HPDE6-E6E7 (cell line): ENCODE results near the gene ATP8A1.

Experiments
- DNase-seq: peaks from one replicate; pipeline ENCODE4 v3.0.0; 2011; ENCODE audit warnings: missing footprints; ENCODE audit errors: extremely low spot score

The ATP8A1 gene

DNA sequence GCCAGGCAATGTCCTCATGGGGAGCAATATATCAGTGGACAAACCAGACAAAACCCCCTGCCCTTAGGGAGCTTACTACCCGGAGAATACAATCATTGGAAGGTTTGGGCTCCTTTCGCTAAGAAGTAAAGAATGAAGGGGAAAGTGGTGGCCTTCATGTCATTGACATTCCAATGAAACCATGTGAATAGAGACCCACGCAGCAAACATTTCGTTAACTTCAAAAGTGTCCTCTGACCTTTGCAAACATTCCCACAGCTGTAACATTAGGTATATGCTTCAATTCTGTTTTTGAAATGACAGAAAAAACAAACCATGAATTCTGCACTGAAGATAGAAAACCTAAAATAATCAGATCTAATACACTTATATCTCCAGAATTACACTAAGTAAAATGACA is 7.0 kb downstream of the ATP8A1 start:
- DNase-seq = no peak

DNA sequence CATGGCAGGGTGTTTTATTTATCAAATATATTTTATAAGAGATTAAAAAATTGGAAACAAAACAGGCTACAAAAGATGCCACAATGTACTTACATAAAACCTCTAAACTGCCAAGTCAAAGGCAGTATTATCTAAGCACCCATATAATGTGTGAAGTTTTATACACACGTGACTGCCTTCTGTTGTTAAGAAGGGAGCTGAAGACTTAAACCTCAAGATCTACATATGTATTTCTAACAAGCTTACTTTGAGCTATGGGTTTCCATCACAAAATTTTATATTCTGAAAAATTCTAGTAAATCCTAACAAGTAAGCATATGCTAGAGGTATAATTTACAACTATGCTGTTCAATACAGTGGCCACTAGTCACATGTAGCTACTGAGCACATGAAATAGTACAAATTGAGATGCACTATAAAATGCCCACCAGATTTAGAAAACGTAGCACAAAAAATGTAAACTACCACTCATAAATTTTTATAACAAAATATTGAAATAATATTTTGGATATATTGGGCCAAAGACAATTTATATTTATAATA is 9.8 kb downstream of the ATP8A1 start:
- DNase-seq = no peak

DNA sequence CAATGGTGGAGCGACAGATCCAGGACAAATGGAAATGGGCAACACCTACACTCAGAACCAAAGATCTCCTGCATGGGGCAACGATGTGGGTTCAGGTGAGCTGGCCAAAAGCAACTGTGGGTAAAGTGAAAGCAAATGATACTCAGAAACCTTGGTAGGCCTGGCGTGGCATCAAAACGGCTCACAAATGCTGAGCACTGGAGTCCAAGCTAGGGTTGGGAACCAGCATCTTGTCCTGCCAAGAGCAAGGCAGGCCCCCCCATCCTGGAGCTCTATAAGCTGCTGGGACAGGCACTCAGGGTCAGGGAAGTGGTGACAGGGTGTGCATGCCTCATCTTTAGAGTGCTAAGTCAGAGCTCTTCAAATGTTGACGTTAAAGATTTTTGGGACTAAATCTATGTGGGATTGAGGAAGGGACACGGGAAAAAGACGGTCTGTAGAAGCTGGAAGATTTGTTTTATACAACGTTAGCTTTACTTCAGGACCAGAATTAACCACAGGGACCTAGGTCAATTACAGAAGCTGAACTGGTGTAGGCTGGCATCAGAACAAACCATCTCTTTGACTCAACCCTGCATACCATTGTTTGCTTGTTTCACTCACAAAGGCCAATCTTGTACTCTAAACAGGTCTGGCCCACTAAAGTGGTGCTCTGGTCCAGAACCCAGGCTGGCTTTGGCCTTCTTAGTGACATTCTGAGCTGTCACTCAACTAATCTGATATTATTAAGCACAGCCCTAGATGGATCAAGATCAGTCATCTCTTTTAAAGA is 10.7 kb downstream of the ATP8A1 start:
- no peak for DNase-seq

DNA sequence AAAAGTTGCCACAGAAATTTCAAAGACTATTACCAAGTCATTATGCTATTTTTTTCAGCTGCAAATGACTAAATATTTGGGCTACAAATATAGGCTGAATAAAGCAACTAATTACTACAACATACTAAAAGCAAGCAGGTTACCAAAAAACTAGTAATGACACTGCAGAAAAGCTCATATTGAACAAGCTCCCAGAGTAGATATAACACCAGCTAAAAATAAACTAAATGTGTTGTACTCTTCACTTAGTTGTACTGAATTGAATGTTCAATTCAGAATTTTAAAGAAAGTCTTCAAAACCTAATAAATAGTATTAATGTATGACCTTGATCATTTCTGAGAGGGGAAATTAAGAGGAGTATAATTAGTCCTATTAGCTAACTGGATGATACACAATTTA is 12.0 kb downstream of the ATP8A1 start:
- DNase-seq = no peak

DNA sequence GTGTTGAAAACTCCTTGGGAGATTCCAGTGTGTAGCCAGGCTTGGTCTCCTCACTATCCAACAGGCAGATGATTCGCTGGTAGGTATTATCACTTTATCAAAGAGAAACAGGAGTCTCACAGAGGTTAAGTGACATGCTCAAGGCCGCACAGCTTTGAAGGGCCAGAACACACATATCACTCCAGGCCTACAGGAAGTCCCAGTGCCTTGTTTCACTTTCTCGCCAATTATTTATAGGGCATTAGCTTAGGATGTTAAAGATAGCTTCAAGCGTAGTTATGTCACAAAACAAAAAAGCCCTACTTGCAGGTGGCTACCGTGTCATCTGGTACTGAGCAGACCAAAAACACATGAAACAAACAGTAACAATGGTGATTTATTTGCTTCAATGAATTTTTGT is 13.2 kb downstream of the ATP8A1 start:
- DNase-seq = no peak

DNA sequence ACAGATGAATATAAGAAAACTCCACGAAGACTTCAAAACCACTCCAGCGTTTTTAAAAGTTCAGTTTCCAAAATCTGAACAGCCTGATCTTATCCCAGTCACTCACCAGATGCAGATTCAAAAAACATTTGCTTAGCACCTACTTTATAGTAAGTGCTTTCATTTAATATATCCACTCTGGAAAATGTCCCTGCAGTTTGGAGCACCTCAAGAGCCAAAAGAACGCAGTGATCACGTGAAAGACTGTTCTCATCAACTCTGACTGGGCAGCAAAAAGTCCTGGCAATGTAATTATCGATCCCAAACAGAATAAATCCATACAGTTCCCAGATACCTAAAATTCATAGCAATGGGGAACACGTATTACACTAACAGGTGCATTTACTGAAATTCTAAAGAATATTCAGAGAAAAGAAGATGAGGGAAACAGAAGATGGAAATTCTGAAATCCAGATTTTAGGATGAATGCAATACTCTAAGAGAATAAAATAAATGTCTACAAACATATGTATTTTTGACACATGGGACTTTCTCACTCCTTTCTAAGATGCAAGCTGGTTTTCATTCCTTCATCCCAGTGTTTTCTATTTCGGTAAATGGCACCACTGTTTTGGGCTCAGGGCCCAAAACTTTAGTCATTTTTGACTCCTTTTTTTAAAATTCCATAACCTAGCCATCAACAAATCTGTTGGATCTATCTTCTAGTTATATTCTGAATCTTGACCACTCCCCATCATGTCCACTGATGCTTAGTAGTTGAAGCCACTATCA is 13.9 kb downstream of the ATP8A1 start:
- no peak for DNase-seq

DNA sequence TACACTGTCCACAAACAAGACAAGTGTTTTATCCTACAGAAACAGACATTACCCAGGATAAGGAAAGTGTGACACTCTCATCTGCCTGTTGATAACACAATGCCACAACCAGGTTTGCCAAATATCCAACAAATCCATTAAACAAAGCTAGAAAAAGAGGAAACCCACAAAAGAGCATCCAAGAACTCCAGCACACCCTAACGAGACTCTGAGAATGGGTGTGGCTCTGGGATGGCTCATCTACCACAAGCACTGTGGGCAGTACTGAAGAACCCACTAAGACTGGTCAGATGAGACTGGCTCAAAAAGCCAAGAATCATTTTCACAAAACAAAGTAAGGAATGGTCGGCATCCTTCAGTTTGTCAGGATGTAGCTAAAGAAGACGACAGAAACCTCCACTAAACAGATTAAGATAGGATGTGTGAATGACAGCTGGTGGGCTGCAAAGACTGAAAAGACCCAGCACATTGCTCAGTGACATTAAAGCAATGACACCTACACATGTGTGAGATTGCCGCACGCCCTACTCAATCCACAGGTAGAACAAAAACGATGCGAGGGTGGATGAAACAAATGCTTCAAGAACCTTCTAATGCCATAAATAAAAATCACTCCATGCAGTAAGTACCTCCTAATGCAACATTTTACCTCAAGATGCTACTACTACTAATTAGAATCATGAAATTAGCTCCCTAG is 14.7 kb downstream of the ATP8A1 start:
- no peak for DNase-seq

DNA sequence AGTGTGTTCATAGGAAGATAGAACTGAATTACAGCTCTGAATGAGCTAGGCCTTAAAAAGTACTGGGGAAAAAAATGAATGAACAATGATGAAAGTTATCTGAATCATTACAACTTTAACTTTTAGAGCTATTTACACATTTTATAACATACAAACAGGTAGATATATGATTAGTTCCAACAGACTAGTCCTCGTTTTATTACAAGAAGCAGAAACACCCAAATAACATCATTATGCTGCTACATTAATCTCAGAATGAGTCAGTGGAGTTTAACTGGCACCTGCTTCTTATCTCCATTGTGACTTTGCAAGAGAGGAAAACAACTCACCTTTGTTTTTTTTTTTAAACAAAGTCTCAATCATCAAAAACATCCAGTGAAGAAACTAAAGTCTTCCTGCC is 15.2 kb downstream of the ATP8A1 start:
- DNase-seq = no peak

DNA sequence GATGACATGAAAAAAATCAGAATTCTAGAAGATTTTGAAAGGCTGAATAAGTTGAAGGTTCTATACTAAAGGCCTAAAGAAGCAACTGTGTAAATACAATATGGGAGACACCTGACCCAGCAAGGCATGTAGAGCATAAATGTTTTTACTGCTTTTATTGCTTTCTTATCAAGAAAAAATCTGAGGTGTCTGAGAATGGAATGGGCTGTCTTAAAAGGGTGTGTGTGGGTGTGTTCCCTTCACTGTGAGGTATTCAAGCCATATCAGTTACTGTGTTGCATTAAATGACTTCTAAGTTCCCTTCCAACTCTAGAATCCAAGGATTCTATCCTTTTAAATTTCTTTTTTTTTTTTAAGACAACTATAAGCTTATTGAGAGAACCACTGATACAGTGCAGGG is 15.7 kb downstream of the ATP8A1 start:
- no peak for DNase-seq

DNA sequence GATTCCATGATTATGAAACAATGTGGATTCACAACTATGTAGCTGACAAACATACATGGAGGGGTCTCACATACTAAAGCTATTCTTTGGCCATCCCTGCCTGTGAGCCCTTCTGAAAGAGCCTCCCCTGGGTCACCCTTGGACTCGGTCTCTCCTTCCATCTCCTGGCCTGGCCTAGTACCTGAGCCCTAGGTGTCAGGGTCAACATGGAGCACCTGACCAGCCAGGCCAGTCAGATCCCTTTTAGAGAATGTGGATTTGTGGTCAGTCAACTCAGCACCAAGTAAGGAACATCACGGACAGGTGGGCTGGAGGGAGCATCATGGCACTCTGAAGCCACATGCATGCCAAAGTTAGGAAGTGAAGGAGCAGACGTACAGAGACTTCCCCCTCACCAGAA is 16.3 kb downstream of the ATP8A1 start:
- no peak for DNase-seq

DNA sequence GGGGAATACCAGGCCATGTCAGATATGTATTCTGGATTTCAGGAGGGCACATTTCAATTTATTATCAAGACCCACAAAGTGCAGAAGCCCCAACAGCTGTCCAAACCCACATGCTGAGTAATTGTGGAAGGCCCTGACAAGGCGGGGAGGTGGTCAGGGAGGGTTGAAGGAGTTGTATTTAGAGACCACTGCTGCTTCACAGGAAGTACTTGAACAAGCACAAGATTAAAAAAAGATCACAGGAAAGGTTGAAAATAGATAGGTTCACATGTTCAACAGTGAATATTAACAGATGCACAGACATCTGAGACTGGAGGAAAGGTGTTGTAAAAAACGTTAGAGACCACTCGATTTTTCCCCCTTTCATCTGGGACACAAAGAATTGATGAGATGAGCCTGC is 17.9 kb downstream of the ATP8A1 start:
- DNase-seq = no peak

DNA sequence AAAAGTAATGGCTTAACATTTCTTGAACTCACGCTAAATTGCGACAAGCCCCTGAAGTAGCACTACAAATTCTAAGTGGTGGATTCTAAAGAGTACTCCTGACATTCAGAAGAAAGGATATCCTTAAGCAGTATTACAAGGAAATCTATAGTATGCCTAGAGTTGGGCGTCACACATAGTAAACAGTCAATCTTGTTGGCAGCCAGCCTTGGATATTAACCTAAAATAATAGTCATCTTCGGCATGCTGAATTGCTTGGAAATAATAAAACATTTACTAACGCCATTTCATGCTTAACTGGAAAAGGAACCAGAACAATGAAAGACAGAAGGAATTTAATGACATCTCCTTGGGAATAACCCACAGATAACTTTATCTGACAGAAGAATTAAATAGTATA is 18.6 kb downstream of the ATP8A1 start:
- DNase-seq = no peak

DNA sequence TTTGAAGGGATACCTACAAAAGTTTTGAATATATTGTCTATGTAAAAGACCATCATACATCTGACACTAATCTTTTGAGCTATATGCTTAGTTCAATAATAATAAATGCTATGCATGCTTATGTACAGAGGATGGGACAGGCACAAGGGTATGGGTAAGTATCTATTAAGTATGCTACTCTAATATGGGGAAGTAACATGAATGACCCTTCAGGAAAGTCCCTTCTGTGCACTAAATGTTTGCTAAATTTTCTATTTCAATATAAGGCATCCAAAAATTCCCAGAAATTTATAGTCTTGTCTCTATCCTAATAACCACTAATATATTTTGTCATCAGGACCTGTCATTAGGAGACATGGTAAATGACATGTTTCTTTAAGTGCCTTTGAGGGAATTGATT is 19.0 kb downstream of the ATP8A1 start:
- no peak for DNase-seq

DNA sequence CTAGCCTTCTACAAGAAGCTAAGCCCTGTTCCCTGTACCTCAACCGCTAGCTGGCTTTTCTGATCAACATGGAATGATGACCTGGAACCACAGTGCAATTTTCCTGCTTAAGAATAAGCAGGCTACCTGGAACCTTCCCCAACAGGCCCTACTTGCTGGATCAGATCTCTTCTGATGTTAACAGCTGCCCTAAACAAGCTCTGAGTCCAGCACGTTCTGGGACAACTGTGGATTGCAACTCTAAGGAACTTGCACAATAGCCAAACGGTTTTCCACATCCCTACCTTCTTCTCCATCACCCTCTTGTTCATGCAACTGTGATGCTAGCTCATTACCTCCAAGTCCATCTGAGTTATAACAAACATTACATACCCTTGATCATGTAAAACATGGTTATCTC is 19.8 kb downstream of the ATP8A1 start:
- no peak for DNase-seq

DNA sequence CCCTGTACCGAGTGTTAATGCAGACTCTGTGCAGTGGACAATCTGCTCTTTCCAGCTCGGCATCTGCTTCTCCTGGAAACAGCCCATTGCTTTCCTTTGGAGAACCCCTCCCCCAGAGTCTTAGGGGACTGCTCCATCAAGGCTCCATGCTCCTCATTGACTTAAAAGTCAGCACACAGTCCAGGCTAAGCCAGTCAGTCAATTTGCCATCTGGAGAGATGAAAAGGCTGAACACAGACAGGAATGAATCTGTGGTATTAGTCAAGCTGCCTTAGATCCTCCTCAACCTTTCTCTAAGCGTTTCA is 20.3 kb downstream of the ATP8A1 start:
- no peak for DNase-seq

DNA sequence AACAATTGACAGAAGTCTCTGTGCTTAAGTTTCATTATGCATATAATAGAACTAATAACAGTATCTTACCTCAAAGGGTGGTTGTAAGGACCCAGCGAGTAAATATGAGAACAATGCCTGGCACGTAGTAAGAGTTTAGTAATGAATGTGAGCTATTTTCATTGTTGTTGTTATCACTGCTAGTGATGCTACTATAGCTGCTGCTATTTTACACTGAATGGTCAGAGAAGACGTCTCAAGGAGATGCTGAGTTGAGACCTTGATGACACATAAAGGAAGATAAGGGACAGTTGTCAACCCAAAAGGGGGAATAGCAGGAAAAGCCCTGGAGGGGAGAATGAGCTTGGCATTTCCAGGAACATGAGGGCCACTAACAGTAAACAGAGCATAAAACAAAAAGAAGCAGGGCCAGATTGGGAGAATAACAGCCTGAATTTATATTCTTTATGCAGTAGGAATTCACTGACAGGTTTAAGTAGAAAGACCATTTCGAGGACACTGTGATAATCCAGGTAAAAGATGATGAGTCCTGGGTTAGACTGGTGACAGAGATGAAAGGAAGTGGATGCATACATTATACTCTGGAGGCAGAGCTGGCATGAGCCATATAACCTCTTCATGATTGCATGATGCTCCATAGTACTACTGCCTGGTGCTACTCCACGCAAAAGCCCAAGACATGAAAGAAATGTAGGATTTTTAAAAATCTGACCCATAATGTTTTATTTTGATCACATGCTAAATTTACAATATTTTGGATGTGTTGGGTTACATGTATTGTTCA is 23.1 kb downstream of the ATP8A1 start:
- DNase-seq = no peak

DNA sequence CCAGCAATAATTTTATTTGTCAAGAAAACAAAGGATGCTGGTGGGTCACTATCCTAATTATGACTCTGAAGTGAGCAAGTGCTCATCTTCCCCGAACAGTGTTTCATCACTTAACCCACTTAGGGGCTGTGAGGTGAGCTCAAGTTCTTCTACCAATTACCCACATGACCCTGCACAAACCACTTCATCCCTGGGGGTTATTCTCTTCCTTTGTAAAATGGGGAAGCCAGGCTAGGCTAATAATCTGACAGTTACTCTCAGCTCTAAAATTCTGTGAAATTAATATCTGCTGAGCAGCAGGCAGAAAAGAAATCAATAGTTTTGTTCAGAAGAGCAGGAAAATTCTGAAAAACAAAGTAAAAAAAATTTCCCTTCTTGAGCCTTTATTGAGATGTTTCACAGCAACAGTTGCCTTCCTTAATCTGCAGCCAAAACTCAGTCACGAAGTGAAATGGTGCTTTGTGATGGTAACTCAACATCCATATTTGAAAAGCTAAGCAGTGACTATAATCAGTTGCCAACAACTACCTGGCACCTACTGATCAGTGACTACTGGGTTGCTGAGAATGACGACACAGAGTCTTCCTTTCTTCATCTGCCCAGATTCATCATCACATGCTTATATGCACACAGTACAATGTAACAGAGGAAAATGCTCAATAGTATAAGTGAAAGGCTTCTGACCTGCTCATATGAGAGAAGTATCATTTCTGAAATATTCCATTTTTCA is 24.1 kb downstream of the ATP8A1 start:
- no peak for DNase-seq

DNA sequence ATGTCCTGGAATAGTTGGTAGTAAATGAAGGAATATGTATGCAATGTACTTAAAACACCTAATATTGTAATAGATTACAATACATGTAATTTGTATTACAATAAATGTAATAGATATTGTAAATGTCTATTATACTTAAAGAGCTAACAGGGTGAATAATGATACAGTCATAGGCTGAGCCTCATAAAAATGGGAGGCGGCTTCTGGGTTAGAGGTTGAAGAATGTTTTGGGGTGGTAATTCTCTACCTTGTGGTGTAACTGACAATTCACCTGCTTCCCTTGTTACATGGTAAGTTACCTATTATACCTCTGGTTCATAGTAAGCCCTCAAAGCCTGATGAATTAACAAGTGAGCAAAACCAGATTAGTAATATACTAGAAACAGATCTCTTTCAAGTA is 26.0 kb downstream of the ATP8A1 start:
- no peak for DNase-seq

DNA sequence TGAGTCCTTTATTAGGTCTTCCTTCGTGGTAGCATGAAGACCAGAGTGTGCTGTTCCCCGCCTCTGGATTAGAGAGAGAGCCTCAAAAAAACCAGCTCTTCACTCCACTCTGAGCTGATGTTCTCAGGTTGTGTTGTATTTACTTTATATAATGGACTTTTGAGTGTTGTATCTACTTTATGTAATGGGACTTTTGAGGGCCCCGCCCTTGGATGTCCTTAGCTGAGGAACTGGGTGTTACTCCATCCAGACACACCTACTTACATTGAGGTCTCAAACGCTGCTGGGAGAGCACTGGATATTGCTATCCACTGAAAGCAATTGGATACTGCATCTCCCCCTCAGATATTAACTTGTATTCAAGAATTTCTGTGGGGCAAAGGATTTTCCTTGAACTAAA is 28.2 kb downstream of the ATP8A1 start:
- no peak for DNase-seq

DNA sequence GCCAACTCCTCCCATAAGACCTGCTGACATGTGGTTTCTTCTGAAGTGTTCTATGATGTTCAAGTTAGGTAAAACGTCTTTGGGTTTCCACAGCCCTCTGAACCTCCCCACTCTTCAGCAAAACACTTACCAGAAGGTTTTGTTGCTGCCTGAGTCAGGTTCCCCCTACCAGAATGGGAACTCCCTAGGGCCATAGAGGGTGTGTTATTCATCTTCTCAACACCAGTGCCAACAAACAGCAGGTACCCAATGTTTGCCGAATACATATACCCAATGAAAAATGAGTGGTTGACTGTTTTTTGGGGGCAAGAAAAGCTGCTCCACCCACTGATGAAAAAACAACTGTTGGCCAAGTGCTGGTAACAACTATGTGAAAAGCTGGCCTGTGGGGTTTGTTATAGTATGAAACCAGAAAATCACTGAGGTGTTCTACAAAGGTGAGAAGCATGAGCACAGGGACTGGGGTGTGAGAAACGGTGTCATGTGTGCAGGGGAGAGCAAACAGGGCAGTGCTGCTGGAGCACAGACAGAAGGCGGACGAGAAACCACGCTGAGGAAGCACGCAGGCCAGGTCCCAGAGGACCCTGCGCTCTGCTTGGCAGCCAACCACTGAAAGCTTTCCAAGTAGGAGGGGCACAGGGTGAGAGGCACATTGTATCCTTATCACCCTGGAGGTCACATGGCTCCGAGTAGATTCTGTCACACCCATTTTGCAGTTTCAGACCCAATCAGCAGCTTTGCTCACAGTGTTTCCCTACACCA is 28.8 kb downstream of the ATP8A1 start:
- DNase-seq = no peak
